RWPE2 (cell line): ENCODE measurements around the gene PHACTR1.

Experiments used
- ATAC-seq: fragments of 200-7000 bp; cut with Tn5 transposase; 3 replicates; pipeline ENCODE4 v1.9.1; 2021; ENCODE audit warnings: low read depth
- DNase-seq: peaks from one replicate; pipeline ENCODE4 v3.0.0-alpha.2; 2020; ENCODE audit warnings: low spot score
- H3K27ac ChIP-seq: fragments of 450-650 bp; 2 replicates; pipeline ENCODE4 v1.5.1; 2017; ENCODE audit warnings: mild to moderate bottlenecking; ENCODE audit not compliant: poor library complexity, severe bottlenecking
- H3K27me3 ChIP-seq: fragments of 250-450 bp; sonication (Bioruptor Pico); 2 replicates; pipeline ENCODE4 v1.5.1; 2021; ENCODE audit warnings: mild to moderate bottlenecking, moderate library complexity; ENCODE audit not compliant: insufficient read depth, poor library complexity, severe bottlenecking
- H3K36me3 ChIP-seq: fragments of 250-450 bp; sonication (Bioruptor Pico); 2 replicates; pipeline ENCODE4 v1.5.1; 2020; ENCODE audit warnings: low read depth, mild to moderate bottlenecking, moderate library complexity
- H3K4me1 ChIP-seq: fragments of 250-450 bp; sonication (Bioruptor Pico); 2 replicates; pipeline ENCODE4 v1.5.1; 2021; ENCODE audit warnings: mild to moderate bottlenecking, moderate library complexity; ENCODE audit not compliant: insufficient read depth, poor library complexity, severe bottlenecking
- H3K4me3 ChIP-seq: fragments of 250-450 bp; sonication (Bioruptor Pico); 2 replicates; pipeline ENCODE4 v1.5.1; 2021; ENCODE audit warnings: mild to moderate bottlenecking, moderate library complexity; ENCODE audit not compliant: severe bottlenecking
- H3K9me3 ChIP-seq: fragments of 250-450 bp; sonication (Bioruptor Pico); 2 replicates; pipeline ENCODE4 v1.5.1; 2021; ENCODE audit warnings: mild to moderate bottlenecking, moderate library complexity; ENCODE audit not compliant: severe bottlenecking
- TF ChIP-seq, protein P1 (sequence below): fragments of 450-650 bp; IDR thresholded peaks from one replicate; pipeline ENCODE4 v1.5.1; 2017; ENCODE audit warnings: mild to moderate bottlenecking, moderate library complexity; ENCODE audit not compliant: poor library complexity, severe bottlenecking

Gene PHACTR1

DNA sequence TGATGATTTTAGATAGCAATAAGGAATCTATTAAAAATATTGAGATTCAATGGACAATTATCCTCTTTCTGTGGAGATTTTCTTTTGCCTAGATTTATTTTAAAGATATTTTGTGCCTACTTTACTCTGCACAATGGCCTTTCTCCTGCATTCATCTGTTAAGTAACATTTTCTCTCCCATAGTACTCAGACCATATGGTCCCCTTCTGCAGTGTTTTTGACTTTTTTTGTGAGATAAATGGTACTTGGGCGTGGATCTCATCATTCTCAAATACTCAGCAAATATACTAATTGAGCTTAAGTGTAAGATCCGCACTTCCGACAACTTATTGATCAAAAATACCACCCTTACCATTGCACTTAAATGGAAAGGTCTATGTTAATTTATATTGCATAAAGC is 55.8 kb downstream of the PHACTR1 start:
- ATAC-seq (no peak), DNase-seq (no peak)
- TF ChIP-seq, protein P1, sequence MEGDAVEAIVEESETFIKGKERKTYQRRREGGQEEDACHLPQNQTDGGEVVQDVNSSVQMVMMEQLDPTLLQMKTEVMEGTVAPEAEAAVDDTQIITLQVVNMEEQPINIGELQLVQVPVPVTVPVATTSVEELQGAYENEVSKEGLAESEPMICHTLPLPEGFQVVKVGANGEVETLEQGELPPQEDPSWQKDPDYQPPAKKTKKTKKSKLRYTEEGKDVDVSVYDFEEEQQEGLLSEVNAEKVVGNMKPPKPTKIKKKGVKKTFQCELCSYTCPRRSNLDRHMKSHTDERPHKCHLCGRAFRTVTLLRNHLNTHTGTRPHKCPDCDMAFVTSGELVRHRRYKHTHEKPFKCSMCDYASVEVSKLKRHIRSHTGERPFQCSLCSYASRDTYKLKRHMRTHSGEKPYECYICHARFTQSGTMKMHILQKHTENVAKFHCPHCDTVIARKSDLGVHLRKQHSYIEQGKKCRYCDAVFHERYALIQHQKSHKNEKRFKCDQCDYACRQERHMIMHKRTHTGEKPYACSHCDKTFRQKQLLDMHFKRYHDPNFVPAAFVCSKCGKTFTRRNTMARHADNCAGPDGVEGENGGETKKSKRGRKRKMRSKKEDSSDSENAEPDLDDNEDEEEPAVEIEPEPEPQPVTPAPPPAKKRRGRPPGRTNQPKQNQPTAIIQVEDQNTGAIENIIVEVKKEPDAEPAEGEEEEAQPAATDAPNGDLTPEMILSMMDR, result no peak
- H3K36me3 ChIP-seq, result no peaks in the 10 kb centered on the region
- H3K4me1 ChIP-seq, result no peaks in the 10 kb centered on the region
- peaks cover 11% of the 10 kb centered on the region for H3K27me3 ChIP-seq
- H3K4me3 ChIP-seq, result no peak overlapping the region
- no peak overlapping the region for H3K27ac ChIP-seq
- no peaks in the 10 kb centered on the region for H3K9me3 ChIP-seq

DNA sequence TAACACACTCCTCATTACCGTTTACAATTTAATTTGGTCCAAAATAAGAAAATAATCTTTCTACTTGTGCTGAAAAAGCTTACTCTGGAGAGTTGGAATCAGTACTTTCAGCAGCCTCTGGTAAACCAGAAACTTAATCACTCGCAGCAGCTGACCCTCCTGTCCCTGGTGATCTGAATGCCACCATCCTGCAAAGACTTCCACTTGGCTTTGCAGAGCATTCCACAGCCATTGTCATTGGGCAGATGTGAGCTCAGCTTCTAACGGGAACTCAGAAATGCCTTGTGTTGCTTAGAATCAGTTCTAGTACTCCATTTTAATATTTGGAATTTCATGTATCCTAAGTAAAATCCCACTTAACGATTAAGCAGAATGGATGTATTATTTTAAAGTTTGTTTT is 59.7 kb downstream of the PHACTR1 start:
- ATAC-seq, result no peak
- DNase-seq, result no peak

DNA sequence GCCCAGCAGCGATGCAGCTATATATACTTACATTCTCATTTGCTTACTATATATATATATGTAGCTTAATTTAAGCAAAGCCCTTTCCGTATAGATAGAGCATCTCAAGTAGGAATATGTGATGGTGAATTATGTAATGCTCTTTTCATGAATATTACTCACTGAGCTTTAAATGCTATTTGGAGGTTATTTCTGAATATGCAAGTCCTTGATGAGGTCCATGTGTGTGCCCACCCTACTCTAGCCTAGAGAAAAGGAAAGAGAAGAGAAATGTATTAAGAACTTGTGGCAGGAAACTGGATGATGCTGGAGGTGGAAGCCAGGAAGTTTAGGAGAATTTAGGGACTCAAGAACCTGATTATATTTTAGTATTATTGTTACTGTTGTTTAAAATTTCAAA is 63.2 kb downstream of the PHACTR1 start:
- TF ChIP-seq, protein P1, result no peak
- no peak for ATAC-seq
- Histone ChIP-seq H3K4me1 (no peaks in the 10 kb centered on the region), H3K4me3 (no peak overlapping the region), H3K27me3 (no peaks in the 10 kb centered on the region), H3K9me3 (no peaks in the 10 kb centered on the region), H3K27ac (no peak overlapping the region), H3K36me3 (no peaks in the 10 kb centered on the region)
- DNase-seq, result no peak

More for the DNA sequence above, 59.7 kb downstream of the PHACTR1 start:
- no peak overlapping the region for H3K4me3 ChIP-seq
- no peaks in the 10 kb centered on the region for H3K4me1 ChIP-seq
- peaks cover 11% of the 10 kb centered on the region for H3K27me3 ChIP-seq
- H3K27ac ChIP-seq, result no peak overlapping the region
- H3K36me3 ChIP-seq, result no peaks in the 10 kb centered on the region
- H3K9me3 ChIP-seq, result no peaks in the 10 kb centered on the region
- TF ChIP-seq, protein P1, result no peak

DNA sequence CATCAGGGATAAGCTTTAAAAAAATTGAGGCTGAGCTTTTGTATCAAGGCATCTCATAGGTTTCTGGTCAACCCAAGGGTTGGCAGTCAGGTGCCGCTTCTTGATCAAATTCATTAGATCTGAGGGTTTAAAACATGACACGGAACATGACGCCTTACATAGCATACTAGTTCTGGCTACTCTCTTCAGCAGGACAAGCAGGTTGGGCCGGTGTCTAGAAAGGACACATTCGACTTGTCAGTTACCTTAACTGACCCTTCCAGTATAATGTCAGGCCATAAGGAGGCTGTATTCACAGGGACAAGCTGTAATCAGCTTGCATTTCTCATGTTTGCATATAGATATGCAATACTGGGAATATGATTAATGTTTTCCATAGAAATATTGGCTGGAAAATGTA is 65.6 kb downstream of the PHACTR1 start:
- ATAC-seq (no peak), DNase-seq (no peak)
- Histone ChIP-seq H3K36me3 (no peaks in the 10 kb centered on the region), H3K27me3 (peaks cover 3% of the 10 kb centered on the region), H3K4me3 (no peak overlapping the region), H3K27ac (no peak overlapping the region), H3K9me3 (no peaks in the 10 kb centered on the region), H3K4me1 (no peaks in the 10 kb centered on the region)
- TF ChIP-seq, protein P1, result no peak

DNA sequence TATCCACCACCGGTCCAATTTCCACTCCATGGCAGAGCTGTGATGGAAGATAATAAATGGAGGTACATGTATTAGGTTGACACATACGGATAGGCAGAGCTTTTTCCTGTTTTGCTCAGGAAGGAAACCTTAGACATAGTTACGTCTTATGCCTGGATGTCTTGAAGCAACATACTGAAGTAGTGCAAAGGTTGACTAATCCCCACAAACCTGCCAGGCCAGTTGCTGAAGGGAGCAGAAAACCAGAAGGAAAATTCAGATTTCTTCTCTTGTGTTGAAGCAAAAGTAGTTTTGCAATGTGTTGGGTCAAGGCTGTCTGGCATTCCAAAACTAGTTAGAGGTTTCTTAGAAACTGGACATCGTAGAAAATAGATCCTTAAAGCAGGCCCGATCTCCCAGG is 68.7 kb downstream of the PHACTR1 start:
- H3K4me3 ChIP-seq, result no peak overlapping the region
- TF ChIP-seq, protein P1, result no peak
- no peaks in the 10 kb centered on the region for H3K36me3 ChIP-seq
- no peak for DNase-seq
- H3K27me3 ChIP-seq, result peaks cover 3% of the 10 kb centered on the region
- H3K9me3 ChIP-seq, result no peaks in the 10 kb centered on the region
- no peak for ATAC-seq
- no peak overlapping the region for H3K27ac ChIP-seq
- H3K4me1 ChIP-seq, result no peaks in the 10 kb centered on the region
